GOT3 (cell line): Measurements from ENCODE around the gene ARHGAP18.

Experiments
- DNase-seq: peaks from one replicate; lab custom pipeline; 2025; ENCODE audit warnings: mixed read lengths; lab: John Stamatoyannopoulos, UW

The ARHGAP18 gene

GRCh38 chr6:129643968-129644367 is 66.0 kb downstream of the ARHGAP18 start:
- DNase-seq: no peak

- DNase-seq: no peak
Observed at GRCh38 chr6:129643176-129643575, 66.8 kb downstream of the ARHGAP18 start.

GRCh38 chr6:129642322-129642721 is 67.7 kb downstream of the ARHGAP18 start:
- DNase-seq: no peak

GRCh38 chr6:129641344-129641743 is 68.6 kb downstream of the ARHGAP18 start:
- no peak for DNase-seq

DNA sequence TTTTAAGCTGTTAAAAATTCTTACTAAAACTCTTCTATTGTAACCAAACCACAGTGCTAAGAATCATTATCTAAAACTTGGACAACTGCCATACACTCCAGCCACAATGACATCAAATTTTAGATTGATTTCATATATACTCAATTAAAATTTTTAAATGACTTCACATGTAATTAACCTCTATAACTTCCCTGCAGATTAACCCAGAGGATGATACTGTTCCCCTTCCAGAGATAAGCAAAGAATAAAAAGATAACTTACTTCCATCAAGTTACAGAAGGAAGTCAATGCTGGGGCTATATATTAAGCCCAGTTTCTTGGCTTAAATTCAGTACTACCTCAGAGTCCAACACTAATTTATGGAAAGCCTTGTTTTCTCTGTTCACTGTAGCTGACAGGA is 71.3 kb downstream of the ARHGAP18 start:
- no peak for DNase-seq

GRCh38 chr6:129638055-129638684 is 71.8 kb downstream of the ARHGAP18 start:
- no peak for DNase-seq

GRCh38 chr6:129637340-129638054 is 72.5 kb downstream of the ARHGAP18 start:
- DNase-seq: no peak

DNA sequence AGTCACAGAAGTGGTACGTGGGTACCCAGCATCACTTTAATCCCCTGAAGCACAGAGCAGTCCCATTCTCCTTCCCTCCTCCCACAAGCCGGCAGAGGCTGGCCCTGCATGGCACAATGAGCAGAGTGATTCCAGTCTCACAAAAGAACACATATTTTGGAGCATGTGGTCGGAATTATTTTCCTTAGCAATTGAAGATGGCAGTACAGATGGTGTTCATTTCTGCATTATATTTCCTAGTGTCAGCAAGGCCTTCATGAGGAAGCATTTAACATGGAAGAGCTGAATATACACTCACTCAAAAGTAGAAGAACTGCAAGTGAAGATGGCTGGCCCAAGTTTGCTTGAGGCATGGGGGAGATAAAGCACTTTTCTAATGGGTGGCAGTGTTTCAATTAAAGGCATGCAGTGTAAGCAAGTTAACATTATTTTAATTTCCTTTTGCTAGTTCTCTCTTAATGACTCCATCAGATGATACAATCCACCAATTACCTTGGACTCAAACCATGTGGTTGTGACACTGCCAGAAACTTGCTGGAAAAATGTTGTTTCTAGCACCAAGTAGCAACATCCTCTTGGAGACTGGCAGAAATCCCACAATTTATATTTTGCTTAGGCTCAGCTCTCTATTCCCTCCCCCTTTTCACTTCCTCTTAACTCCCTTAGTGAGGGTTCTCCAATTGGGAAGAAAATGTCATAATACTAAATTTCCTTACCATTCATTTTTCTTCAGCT is 74.4 kb downstream of the ARHGAP18 start:
- no peak for DNase-seq

DNA sequence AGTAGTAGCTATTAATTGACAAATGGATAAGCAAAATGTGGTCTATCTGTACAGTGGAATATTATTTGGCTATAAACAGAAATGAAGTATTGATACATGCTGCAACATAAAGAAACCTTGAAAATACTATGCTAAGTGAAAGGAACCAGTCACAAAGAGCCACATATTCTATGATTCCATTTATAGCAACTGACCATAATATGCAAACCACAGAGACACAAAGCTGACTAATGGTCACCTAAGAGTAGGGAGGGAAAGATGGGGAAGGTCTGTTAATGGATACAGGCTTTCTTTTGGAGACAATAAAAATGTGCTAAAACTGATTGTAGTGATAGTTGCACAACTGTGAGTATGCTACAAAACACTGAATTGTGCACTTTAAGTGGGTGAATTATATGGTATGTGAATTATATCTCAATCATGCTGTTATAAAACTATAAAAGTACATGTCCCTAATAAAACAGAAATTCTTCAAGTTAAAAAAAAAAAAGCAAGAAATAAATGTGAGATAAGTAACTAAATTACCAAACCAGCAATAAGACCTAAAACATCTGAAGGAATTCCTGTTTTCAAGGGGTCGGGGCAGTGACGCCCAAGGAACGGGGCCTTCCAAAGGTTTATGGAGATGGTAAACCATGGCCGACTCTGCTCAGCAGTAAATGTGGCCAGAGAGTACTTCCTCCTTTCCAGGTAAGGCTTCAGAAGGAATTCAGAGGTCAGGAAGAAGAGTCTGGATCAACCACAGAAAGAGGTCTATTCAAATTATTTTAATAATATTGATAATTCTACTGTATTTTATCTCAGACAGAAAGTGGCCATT is 75.4 kb downstream of the ARHGAP18 start:
- DNase-seq: no peak

- no peak for DNase-seq
Observed at GRCh38 chr6:129633529-129633928, 76.4 kb downstream of the ARHGAP18 start.

- DNase-seq: no peak
Observed at GRCh38 chr6:129632172-129632613, 77.8 kb downstream of the ARHGAP18 start.

GRCh38 chr6:129631070-129631469 is 78.9 kb downstream of the ARHGAP18 start:
- DNase-seq: no peak

GRCh38 chr6:129630596-129630995 is 79.4 kb downstream of the ARHGAP18 start:
- no peak for DNase-seq

- DNase-seq: no peak
Observed at GRCh38 chr6:129628101-129628815, 81.7 kb downstream of the ARHGAP18 start.

DNA sequence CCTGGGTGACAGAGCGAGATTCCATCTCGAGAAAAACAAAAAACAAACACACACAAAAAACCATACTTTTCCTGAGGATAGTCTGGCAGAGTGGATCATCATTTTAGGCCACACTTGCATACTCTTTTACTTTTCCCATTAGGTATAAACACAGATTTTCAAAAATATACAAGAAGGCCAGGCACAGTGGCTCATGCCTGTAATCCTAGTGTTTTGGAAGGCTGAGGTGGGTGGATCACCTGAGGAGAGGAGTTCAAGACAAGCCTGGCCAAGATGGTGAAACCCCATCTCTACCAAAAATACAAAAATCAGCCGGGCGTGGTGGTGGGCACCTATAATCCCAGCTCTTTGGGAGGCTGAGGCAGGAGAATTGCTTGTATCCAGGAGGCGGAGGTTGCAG is 85.5 kb downstream of the ARHGAP18 start:
- DNase-seq: no peak

DNA sequence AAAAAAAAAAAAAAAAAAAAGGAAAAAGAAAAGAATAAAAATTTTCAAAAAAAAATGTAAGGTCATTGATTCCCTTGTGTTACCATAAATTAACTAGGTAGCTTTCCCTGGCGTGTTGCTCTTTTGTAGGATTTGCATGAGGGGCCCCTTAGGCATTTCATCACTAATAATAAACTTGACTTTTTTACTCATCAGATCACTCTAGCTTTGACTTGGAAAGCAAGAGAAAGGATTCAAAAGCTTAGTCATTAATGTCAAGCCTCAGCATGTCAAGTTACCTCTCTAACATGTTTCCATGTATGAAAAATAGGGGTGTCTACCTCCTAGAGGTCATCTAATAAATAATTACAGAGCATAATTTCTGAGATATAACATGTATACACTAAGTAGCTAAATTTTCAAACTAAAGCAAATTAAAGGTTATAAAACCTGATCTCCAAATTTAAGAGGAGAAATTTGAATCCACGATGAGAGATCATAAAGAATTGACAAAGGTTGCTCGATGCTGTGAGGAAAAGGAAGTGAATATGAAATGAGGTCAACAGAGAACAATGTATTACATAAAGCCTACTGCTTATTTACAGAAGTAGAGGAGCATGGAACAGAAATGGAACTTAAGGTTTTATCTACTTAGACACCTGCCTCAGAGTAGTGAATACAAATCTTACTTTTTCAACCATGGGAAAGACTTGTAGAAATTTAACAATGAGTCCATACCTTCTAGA is 86.8 kb downstream of the ARHGAP18 start:
- no peak for DNase-seq

GRCh38 chr6:129621252-129621651 is 88.7 kb downstream of the ARHGAP18 start:
- DNase-seq: no peak

- DNase-seq: no peak
Observed at GRCh38 chr6:129620234-129620610, 89.8 kb downstream of the ARHGAP18 start.

DNA sequence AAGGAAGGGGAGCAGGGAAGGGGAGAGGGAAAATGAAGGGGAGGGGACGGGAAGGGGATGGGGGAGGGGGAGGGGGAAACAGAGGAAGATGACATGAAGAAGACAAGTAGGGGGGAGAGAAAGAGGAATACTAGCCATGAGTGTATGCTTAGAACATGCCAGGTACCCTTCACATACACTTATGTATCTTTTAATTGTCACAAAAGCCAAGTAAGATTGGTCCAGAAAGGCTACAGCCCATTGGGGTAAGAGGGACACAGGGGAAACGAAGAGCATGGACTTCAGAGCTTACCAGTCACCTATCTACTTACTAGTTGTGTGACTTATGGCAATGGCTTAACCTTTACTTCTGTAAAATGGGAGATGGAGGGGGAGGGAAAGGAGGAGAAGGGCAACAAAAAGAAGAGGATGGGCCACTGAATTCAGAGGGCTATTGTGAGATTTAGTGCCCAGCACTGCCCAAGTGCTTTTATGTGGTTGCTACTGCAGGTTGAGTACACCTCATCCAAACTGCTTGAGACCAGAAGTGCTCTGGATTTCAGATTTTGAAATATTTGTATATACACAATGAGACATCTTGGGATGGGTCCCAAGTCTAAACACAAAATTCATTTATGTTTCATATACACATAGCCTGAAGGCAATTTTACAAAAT is 90.3 kb downstream of the ARHGAP18 start:
- DNase-seq: no peak

DNA sequence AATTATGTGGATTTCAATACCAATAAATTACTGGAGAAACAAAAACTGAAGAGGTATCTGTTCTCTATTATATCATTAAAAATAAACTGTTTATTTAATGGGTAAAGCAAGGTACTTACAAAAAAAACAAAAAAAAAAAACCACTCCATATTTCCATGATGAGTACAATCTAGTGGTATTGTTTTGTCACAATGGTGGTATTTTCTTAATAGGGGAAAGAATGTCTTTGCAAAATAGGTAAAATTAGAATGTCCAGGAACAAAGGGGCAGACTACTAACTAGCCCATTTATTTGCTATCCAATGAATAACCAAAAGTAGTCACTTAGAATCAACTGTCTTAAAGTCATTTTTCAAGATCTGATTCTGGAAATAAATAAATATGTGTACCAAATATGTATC is 92.0 kb downstream of the ARHGAP18 start:
- DNase-seq: no peak
